Neural cell (in vitro differentiated cells): ENCODE data around the gene CATSPERE.

Experiments
- EZH2 ChIP-seq: fragments of 200-600, 300-800 bp; shearing (Covaris generic), sonication (generic); IDR thresholded peaks from 2 replicates; pipeline ENCODE4 v1.6.1; 2014; ENCODE audit warnings: antibody characterized with exemption, low read length, borderline replicate concordance, mild to moderate bottlenecking; ENCODE audit not compliant: insufficient read depth, poor library complexity, severe bottlenecking
- MXI1 ChIP-seq: fragments of 450-650 bp; conservative IDR thresholded peaks from 2 replicates; pipeline ENCODE4 v1.6.1; 2014; ENCODE audit warnings: antibody characterized with exemption, mild to moderate bottlenecking; ENCODE audit not compliant: poor library complexity, severe bottlenecking
- POLR2AphosphoS5 ChIP-seq: IDR thresholded peaks from 2 replicates; pipeline ENCODE4 v1.6.1; 2012
- SMC3 ChIP-seq: fragments of 450-650 bp; conservative IDR thresholded peaks from 2 replicates; pipeline ENCODE4 v1.6.1; 2014; ENCODE audit warnings: antibody characterized with exemption, mild to moderate bottlenecking, moderate library complexity; ENCODE audit not compliant: poor library complexity
- TF ChIP-seq, protein P1 (sequence below): fragments of 450-650 bp; IDR thresholded peaks from 2 replicates; pipeline ENCODE4 v1.5.1; 2014; ENCODE audit warnings: antibody characterized with exemption, mild to moderate bottlenecking, moderate library complexity; ENCODE audit not compliant: poor library complexity, severe bottlenecking
- TF ChIP-seq, protein P2 (sequence below): IDR thresholded peaks from 2 replicates; pipeline ENCODE4 v1.6.1; 2012; ENCODE audit warnings: borderline replicate concordance

DNA sequence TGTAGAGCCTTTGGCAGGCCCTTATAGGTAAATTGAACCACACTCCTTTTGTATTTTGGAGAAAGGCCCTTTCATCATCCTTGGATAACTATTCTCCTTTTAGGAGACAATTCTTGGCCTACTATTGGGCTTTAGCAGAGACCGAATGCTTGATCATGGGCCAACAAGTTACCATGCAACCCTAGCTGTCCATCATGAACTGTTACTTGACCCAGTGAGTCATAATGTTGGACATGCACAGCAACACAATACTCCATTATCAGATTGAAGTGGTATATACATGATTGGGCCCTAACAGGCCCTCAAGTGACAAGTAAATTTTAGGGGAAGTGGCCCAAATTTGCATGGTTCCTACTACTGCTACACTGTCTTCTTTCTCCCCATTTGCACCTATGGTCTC lies 84.4 kb downstream of the CATSPERE start:
- TF ChIP-seq, protein P1, sequence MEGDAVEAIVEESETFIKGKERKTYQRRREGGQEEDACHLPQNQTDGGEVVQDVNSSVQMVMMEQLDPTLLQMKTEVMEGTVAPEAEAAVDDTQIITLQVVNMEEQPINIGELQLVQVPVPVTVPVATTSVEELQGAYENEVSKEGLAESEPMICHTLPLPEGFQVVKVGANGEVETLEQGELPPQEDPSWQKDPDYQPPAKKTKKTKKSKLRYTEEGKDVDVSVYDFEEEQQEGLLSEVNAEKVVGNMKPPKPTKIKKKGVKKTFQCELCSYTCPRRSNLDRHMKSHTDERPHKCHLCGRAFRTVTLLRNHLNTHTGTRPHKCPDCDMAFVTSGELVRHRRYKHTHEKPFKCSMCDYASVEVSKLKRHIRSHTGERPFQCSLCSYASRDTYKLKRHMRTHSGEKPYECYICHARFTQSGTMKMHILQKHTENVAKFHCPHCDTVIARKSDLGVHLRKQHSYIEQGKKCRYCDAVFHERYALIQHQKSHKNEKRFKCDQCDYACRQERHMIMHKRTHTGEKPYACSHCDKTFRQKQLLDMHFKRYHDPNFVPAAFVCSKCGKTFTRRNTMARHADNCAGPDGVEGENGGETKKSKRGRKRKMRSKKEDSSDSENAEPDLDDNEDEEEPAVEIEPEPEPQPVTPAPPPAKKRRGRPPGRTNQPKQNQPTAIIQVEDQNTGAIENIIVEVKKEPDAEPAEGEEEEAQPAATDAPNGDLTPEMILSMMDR, result no peak
- TF ChIP-seq POLR2AphosphoS5, result no peak
- no peak for TF ChIP-seq EZH2
- no peak for TF ChIP-seq SMC3
- TF ChIP-seq MXI1, result no peak
- TF ChIP-seq, protein P2, sequence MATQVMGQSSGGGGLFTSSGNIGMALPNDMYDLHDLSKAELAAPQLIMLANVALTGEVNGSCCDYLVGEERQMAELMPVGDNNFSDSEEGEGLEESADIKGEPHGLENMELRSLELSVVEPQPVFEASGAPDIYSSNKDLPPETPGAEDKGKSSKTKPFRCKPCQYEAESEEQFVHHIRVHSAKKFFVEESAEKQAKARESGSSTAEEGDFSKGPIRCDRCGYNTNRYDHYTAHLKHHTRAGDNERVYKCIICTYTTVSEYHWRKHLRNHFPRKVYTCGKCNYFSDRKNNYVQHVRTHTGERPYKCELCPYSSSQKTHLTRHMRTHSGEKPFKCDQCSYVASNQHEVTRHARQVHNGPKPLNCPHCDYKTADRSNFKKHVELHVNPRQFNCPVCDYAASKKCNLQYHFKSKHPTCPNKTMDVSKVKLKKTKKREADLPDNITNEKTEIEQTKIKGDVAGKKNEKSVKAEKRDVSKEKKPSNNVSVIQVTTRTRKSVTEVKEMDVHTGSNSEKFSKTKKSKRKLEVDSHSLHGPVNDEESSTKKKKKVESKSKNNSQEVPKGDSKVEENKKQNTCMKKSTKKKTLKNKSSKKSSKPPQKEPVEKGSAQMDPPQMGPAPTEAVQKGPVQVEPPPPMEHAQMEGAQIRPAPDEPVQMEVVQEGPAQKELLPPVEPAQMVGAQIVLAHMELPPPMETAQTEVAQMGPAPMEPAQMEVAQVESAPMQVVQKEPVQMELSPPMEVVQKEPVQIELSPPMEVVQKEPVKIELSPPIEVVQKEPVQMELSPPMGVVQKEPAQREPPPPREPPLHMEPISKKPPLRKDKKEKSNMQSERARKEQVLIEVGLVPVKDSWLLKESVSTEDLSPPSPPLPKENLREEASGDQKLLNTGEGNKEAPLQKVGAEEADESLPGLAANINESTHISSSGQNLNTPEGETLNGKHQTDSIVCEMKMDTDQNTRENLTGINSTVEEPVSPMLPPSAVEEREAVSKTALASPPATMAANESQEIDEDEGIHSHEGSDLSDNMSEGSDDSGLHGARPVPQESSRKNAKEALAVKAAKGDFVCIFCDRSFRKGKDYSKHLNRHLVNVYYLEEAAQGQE, result no peak
